DOHH2 (cell line): ENCODE measurements around the gene RBMS3.

Experiments
- H3F3A ChIP-seq: fragments of 200-600 bp; sonication (generic), shearing (Covaris generic); 2 replicates; pipeline ENCODE4 v1.6.0; 2016; ENCODE audit warnings: antibody characterized with exemption, mild to moderate bottlenecking; ENCODE audit not compliant: control insufficient read depth, insufficient read depth
- H3K27ac ChIP-seq: fragments of 200-600 bp; sonication (generic); 2 replicates; pipeline ENCODE4 v1.5.1; 2014; ENCODE audit warnings: low read depth, mild to moderate bottlenecking, low read length, moderate library complexity
- H3K27me3 ChIP-seq: fragments of 200-600 bp; sonication (generic); 2 replicates; pipeline ENCODE4 v1.6.1; 2014; ENCODE audit warnings: mild to moderate bottlenecking, low read length, mixed read lengths; ENCODE audit not compliant: control insufficient read depth
- H3K36me3 ChIP-seq: fragments of 200-600 bp; sonication (generic); 2 replicates; pipeline ENCODE4 v1.6.1; 2014; ENCODE audit warnings: mild to moderate bottlenecking, low read length, moderate library complexity, mixed read lengths; ENCODE audit not compliant: control insufficient read depth
- H3K4me1 ChIP-seq: fragments of 200-600 bp; sonication (generic); 2 replicates; pipeline ENCODE4 v1.6.1; 2014; ENCODE audit warnings: mild to moderate bottlenecking, low read length, mixed read lengths; ENCODE audit not compliant: control insufficient read depth
- H3K4me2 ChIP-seq: fragments of 200-600 bp; sonication (generic); 2 replicates; pipeline ENCODE4 v1.6.0; 2014; ENCODE audit warnings: mild to moderate bottlenecking, low read length, moderate library complexity
- H3K4me3 ChIP-seq: fragments of 200-600 bp; sonication (generic); 2 replicates; pipeline ENCODE4 v1.5.1; 2014; ENCODE audit warnings: mild to moderate bottlenecking, low read length, mixed read lengths
- H3K79me2 ChIP-seq: fragments of 200-600 bp; sonication (generic); 2 replicates; pipeline ENCODE4 v1.6.1; 2014; ENCODE audit warnings: mild to moderate bottlenecking, low read length, mixed read lengths; ENCODE audit not compliant: control insufficient read depth
- H3K9me2 ChIP-seq: fragments of 200-600 bp; sonication (generic); replicated peaks from 2 replicates; pipeline ENCODE4 v1.6.1; 2014; ENCODE audit warnings: mild to moderate bottlenecking, low read length, mixed read lengths; ENCODE audit not compliant: control insufficient read depth
- H3K9me3 ChIP-seq: fragments of 200-600 bp; sonication (generic); 2 replicates; pipeline ENCODE4 v1.6.1; 2014; ENCODE audit warnings: antibody characterized with exemption, low read length, mixed read lengths; ENCODE audit not compliant: control insufficient read depth, insufficient read depth
- H4K20me1 ChIP-seq: fragments of 200-600 bp; sonication (generic); 2 replicates; pipeline ENCODE4 v1.6.0; 2014; ENCODE audit warnings: low read depth, mild to moderate bottlenecking, antibody characterized with exemption, low read length, moderate library complexity; ENCODE audit not compliant: control insufficient read depth, insufficient read depth
- EZH2phosphoT487 ChIP-seq: fragments of 200-600 bp; sonication (generic); IDR thresholded peaks from 2 replicates; pipeline ENCODE4 v1.6.1; 2017; ENCODE audit warnings: borderline replicate concordance, mild to moderate bottlenecking, antibody characterized with exemption, low read length, moderate library complexity, mixed read lengths
- TF ChIP-seq, protein P1 (sequence below): fragments of 200-600 bp; sonication (generic); IDR thresholded peaks from one replicate; pipeline ENCODE4 v1.5.1; 2014; ENCODE audit warnings: antibody characterized with exemption, mild to moderate bottlenecking, low read depth, low read length; ENCODE audit not compliant: poor library complexity, severe bottlenecking

The RBMS3 gene

DNA sequence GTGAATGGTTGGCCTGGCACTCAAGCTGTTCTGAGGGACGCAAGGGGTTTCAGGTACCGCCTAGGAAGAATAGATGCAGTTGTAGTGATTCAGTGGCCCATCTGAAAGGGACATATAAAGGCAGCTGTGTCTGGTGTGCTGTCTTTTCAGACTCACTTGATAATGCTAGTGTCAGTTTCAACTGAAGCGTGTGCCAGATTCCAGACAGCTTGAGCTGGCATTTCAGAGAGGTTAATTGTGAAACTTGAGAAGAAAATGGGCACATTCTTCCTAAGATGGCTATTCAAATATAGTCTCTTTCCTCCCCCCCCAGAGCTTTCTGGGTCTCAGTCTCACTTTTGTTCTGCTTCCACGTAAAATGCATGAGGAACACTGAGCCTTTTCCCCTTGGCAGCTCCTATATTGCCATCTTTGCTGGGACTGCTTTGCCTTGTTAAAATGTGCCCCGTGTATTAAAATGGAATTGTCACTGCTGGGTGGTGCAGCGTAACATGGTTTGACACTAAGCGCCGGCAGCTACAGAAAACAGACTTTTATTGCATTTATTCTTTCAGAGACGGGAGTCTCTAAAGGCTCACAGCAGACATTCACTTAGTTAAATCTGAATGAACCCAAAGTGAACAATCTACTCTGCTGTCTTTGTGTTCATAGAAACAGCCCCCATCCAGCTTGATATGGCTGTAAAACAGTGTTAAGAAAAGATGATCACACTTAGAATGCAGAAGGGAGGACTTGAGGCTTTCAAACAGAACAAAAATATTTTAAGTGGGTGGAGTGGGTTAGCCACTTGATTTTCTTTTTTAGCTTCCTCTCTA, 478.7 kb downstream of the RBMS3 start:
- no peak overlapping the region for H3K27ac ChIP-seq
- no peaks in the 10 kb centered on the region for H3K4me1 ChIP-seq
- H3K4me3 ChIP-seq, result no peak overlapping the region
- no peaks in the 10 kb centered on the region for H3K9me3 ChIP-seq
- H4K20me1 ChIP-seq, result no peaks in the 10 kb centered on the region
- no peaks in the 10 kb centered on the region for H3K36me3 ChIP-seq
- no peaks in the 10 kb centered on the region for H3K9me2 ChIP-seq
- TF ChIP-seq, protein P1, sequence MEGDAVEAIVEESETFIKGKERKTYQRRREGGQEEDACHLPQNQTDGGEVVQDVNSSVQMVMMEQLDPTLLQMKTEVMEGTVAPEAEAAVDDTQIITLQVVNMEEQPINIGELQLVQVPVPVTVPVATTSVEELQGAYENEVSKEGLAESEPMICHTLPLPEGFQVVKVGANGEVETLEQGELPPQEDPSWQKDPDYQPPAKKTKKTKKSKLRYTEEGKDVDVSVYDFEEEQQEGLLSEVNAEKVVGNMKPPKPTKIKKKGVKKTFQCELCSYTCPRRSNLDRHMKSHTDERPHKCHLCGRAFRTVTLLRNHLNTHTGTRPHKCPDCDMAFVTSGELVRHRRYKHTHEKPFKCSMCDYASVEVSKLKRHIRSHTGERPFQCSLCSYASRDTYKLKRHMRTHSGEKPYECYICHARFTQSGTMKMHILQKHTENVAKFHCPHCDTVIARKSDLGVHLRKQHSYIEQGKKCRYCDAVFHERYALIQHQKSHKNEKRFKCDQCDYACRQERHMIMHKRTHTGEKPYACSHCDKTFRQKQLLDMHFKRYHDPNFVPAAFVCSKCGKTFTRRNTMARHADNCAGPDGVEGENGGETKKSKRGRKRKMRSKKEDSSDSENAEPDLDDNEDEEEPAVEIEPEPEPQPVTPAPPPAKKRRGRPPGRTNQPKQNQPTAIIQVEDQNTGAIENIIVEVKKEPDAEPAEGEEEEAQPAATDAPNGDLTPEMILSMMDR, result no peak
- no peak for TF ChIP-seq EZH2phosphoT487
- H3K79me2 ChIP-seq, result no peaks in the 10 kb centered on the region
- H3F3A ChIP-seq, result no peaks in the 10 kb centered on the region
- no peak overlapping the region for H3K4me2 ChIP-seq
- no peaks in the 10 kb centered on the region for H3K27me3 ChIP-seq

DNA sequence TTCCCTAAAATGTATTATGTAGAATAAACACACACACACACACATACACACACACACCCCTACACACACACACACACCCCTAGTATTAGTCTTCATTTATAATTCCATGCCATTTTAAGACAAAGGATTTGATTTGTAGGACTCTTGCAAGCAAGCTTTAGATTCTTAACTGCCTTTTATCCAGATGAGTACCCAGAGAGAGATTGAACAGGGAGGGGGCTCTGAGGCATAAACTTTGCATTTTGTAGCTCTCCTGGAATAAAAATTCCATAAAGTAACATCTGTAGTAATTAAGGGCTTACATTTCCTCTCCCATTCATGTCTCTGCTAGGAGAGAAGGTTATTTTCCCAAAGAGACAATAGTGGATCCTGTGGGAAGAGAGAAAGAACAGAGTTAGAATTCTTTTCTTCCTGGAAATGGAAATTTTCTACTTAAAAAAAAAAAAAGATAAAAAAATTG, 479.4 kb downstream of the RBMS3 start:
- Histone ChIP-seq H3K9me2 (no peaks in the 10 kb centered on the region), H3K4me2 (no peak overlapping the region), H3K9me3 (no peaks in the 10 kb centered on the region), H3K27me3 (no peaks in the 10 kb centered on the region), H3K4me1 (no peaks in the 10 kb centered on the region), H3F3A (no peaks in the 10 kb centered on the region), H4K20me1 (no peaks in the 10 kb centered on the region), H3K36me3 (no peaks in the 10 kb centered on the region), H3K27ac (no peak overlapping the region), H3K4me3 (no peak overlapping the region), H3K79me2 (no peaks in the 10 kb centered on the region)
- TF ChIP-seq, protein P1, result no peak
- no peak for TF ChIP-seq EZH2phosphoT487

DNA sequence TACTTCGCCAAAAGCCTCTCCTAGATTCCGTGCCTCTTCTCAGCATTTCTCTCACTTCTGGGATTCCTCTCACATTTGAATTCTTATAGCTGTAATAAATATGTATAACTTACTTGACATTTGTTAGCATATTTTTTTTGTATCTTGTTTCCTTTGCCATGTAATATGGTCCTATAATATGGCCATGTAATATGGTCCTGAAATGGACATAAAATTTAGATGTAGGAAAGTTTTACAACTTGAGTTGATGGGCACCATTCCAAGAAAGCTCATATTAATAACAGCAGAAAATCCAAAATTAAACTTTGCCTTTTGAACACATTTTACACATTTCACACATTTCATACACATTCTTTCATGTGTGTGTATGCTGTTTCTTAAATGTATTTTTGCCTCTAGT, 480.6 kb downstream of the RBMS3 start:
- no peaks in the 10 kb centered on the region for H4K20me1 ChIP-seq
- H3K4me3 ChIP-seq, result no peak overlapping the region
- no peak overlapping the region for H3K27ac ChIP-seq
- no peaks in the 10 kb centered on the region for H3K4me1 ChIP-seq
- H3K27me3 ChIP-seq, result no peaks in the 10 kb centered on the region
- no peaks in the 10 kb centered on the region for H3K36me3 ChIP-seq
- no peaks in the 10 kb centered on the region for H3F3A ChIP-seq
- no peaks in the 10 kb centered on the region for H3K9me3 ChIP-seq
- H3K4me2 ChIP-seq, result no peak overlapping the region
- no peak for TF ChIP-seq EZH2phosphoT487
- TF ChIP-seq, protein P1, result no peak
- no peaks in the 10 kb centered on the region for H3K79me2 ChIP-seq
- no peaks in the 10 kb centered on the region for H3K9me2 ChIP-seq
